Ishikawa (cell line): Measurements from ENCODE around the gene AQP12A.

Experiments used
- CEBPB ChIP-seq: IDR thresholded peaks from 2 replicates; pipeline ENCODE4 v1.6.1; 2012
- CREB1 ChIP-seq: IDR thresholded peaks from 2 replicates; pipeline ENCODE4 v1.6.1; 2012; ENCODE audit warnings: low read depth
- EP300 ChIP-seq: IDR thresholded peaks from 2 replicates; pipeline ENCODE4 v1.6.1; 2012; ENCODE audit warnings: borderline replicate concordance
- FOXM1 ChIP-seq: IDR thresholded peaks from 2 replicates; pipeline ENCODE4 v1.6.1; 2012; ENCODE audit warnings: low read depth, borderline replicate concordance
- MAX ChIP-seq: IDR thresholded peaks from 2 replicates; pipeline ENCODE4 v1.6.1; 2012
- NFIC ChIP-seq: IDR thresholded peaks from 2 replicates; pipeline ENCODE4 v1.6.1; 2012
- RAD21 ChIP-seq: IDR thresholded peaks from 2 replicates; pipeline ENCODE4 v1.6.1; 2012; ENCODE audit warnings: low read depth
- TAF1 ChIP-seq: IDR thresholded peaks from 2 replicates; pipeline ENCODE4 v1.6.1; 2012; ENCODE audit warnings: low read depth, mild to moderate bottlenecking
- TCF12 ChIP-seq: IDR thresholded peaks from 2 replicates; pipeline ENCODE4 v1.6.1; 2012; ENCODE audit warnings: low read depth
- TEAD4 ChIP-seq: IDR thresholded peaks from 2 replicates; pipeline ENCODE4 v1.6.1; 2012
- USF1 ChIP-seq: IDR thresholded peaks from 2 replicates; pipeline ENCODE4 v1.6.1; 2012
- ZBTB7A ChIP-seq: IDR thresholded peaks from 2 replicates; pipeline ENCODE4 v1.6.1; 2012; ENCODE audit warnings: low read depth

- no peak for TF ChIP-seq FOXM1
- no peak for TF ChIP-seq TAF1
- no peak for TF ChIP-seq TCF12
- no peak for TF ChIP-seq CEBPB
- TF ChIP-seq USF1 = no peak
- TF ChIP-seq EP300 = no peak
- no peak for TF ChIP-seq MAX
- TF ChIP-seq NFIC = no peak
- TF ChIP-seq RAD21 = no peak
- no peak for TF ChIP-seq ZBTB7A
- no peak for TF ChIP-seq CREB1
- no peak for TF ChIP-seq TEAD4
Observed at GRCh38 chr2:240685771-240686371, 5.8 kb upstream of the AQP12A start.
